GM12878 (cell line): ENCODE data around the gene CORO1C. TPM values are rescaled to one million over a fixed set of nuclear protein-coding genes. Genes with fewer than 3 reads are reported as not detected.

Source experiments
- ATF7 ChIP-seq: fragments of 450-650 bp; IDR thresholded peaks from 2 replicates; pipeline ENCODE4 v1.6.1; 2016; ENCODE audit warnings: low read depth, mild to moderate bottlenecking
- BHLHE40 ChIP-seq, 2 experiments: fragments of 450-650 bp in 1 of 2; IDR thresholded peaks; 2 replicates each; pipeline ENCODE4 v1.6.1; 2011 to 2017; ENCODE audit warnings: low read depth in 2 of 2, borderline replicate concordance in 1 of 2, improper control_type of control experiment in 1 of 2, low read length in 1 of 2, mild to moderate bottlenecking in 1 of 2
- ELK1 ChIP-seq: IDR thresholded peaks from 2 replicates; pipeline ENCODE4 v1.6.1; 2012; ENCODE audit warnings: low read depth, low read length, improper control_type of control experiment
- HDAC2 ChIP-seq: fragments of 200-600 bp; sonication (generic); IDR thresholded peaks from 2 replicates; pipeline ENCODE4 v1.6.1; 2017
- IKZF2 ChIP-seq, 2 experiments: fragments of 450-650 bp; IDR thresholded peaks; 2 replicates each; pipeline ENCODE4 v1.6.1; 2017; ENCODE audit warnings: mild to moderate bottlenecking in 2 of 2, moderate library complexity in 2 of 2
- IRF5 ChIP-seq: fragments of 450-650 bp; IDR thresholded peaks from 2 replicates; pipeline ENCODE4 v1.6.1; 2017; ENCODE audit warnings: borderline replicate concordance
- JUNB ChIP-seq: IDR thresholded peaks from 2 replicates; pipeline ENCODE4 v1.6.1; 2016; ENCODE audit warnings: antibody characterized with exemption, mild to moderate bottlenecking
- NBN ChIP-seq: fragments of 450-650 bp; IDR thresholded peaks from 2 replicates; pipeline ENCODE4 v1.6.1; 2016
- POLR2A ChIP-seq: IDR thresholded peaks from 2 replicates; pipeline ENCODE4 v1.6.1; 2011; ENCODE audit warnings: low read depth, mild to moderate bottlenecking, low read length
- RFX5 ChIP-seq: IDR thresholded peaks from 2 replicates; pipeline ENCODE4 v1.6.1; 2011; ENCODE audit warnings: low read depth, low read length, improper control_type of control experiment
- RUNX3 ChIP-seq: IDR thresholded peaks from 2 replicates; pipeline ENCODE4 v1.6.1; 2012; ENCODE audit warnings: low read length, inconsistent platforms
- SIN3A ChIP-seq: IDR thresholded peaks from 2 replicates; pipeline ENCODE4 v1.6.1; 2012; ENCODE audit warnings: low read depth, low read length, improper control_type of control experiment
- TARDBP ChIP-seq: IDR thresholded peaks from 2 replicates; pipeline ENCODE4 v1.6.1; 2016; ENCODE audit warnings: borderline replicate concordance
- polyA plus RNA-seq, 11 experiments: library from polyadenylated mRNA; depleted of rRNA in 4 of 11; unstranded in 6 of 11; stranded (reverse) in 5 of 11; fragments of >200 nt; fragmentation: Nextera tagmentation in 4 of 11; fragmentation: Illumina TruSeq in 1 of 11; extraction: Ambion mirVana in 4 of 11; extraction: Trizol in 1 of 11; gene quantifications; 1 replicate in 1 of 11; 2 replicates in 10 of 11; pipeline versions ENCODE4 v1.2.1 to v1.2.3, GENCODE V29; 2011 to 2016; ENCODE audit warnings: inconsistent platforms in 2 of 11, missing spikeins in 2 of 11, low read depth in 1 of 11
- total RNA-seq, 4 experiments: library from RNA; depleted of rRNA in 3 of 4; stranded (reverse); fragments of >200 nt in 3 of 4; fragmentation: Illumina TruSeq in 1 of 4; extraction: Trizol in 1 of 4; gene quantifications; 2 replicates each; pipeline versions ENCODE4 v1.2.1 to v1.2.3, GENCODE V29; 2013 to 2021
- TF ChIP-seq, protein P1 (sequence below): fragments of 450-650 bp; conservative IDR thresholded peaks from 2 replicates; pipeline ENCODE4 v1.6.1; 2017; ENCODE audit warnings: mild to moderate bottlenecking, moderate library complexity
- TF ChIP-seq, protein P2 (sequence below): fragments of 450-650 bp; IDR thresholded peaks from 2 replicates; pipeline ENCODE4 v1.6.1; 2017; ENCODE audit warnings: antibody characterized with exemption, mild to moderate bottlenecking, moderate library complexity
- TF ChIP-seq, protein P3 (sequence below): fragments of 450-650 bp; IDR thresholded peaks from 2 replicates; pipeline ENCODE4 v1.6.1; 2017; ENCODE audit warnings: mild to moderate bottlenecking, moderate library complexity

Gene CORO1C
- total and polyA plus RNA-seq, 10 of the 15 experiments (the other 5 are each of a cell fraction or from before 2014, with no cell fraction given): 52.7 to 254 (median 171) TPM

DNA sequence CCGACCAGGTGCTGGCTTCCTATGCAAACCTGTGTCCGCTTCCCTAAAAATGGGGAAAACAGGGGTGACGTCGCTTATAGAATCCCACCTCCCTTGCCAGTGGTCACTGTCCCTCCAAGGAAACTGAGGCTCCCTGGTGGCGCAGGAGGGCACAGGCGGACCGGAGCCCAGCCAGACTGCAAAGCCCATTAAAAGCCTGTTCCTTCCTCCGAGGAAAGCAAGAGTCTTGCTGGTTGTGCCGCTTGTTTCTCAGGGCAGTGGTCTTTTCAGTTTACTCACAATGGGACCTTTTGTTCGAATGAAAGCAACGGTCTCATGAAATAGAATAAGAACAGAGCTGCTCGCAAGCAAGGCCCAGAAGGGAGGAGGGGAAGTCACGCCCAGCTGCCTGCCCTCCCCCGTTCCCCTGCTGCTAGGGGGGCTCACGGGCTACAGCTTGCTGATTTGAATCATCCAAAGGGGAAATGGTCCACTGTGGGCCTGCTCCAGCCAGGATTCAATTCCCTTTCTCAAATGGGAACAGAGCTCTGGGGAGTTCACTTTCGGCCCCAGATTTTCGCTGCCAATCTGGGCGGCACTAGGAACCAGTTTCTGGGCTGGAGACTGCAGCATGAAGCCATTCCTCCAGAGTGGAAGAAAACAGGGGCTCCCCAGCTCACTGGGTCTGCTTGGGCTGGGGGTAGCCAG lies 93.0 kb downstream of the CORO1C start (continued):
- TF ChIP-seq, protein P1, sequence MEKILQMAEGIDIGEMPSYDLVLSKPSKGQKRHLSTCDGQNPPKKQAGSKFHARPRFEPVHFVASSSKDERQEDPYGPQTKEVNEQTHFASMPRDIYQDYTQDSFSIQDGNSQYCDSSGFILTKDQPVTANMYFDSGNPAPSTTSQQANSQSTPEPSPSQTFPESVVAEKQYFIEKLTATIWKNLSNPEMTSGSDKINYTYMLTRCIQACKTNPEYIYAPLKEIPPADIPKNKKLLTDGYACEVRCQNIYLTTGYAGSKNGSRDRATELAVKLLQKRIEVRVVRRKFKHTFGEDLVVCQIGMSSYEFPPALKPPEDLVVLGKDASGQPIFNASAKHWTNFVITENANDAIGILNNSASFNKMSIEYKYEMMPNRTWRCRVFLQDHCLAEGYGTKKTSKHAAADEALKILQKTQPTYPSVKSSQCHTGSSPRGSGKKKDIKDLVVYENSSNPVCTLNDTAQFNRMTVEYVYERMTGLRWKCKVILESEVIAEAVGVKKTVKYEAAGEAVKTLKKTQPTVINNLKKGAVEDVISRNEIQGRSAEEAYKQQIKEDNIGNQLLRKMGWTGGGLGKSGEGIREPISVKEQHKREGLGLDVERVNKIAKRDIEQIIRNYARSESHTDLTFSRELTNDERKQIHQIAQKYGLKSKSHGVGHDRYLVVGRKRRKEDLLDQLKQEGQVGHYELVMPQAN: no peak
- TF ChIP-seq JUNB (no peak), SIN3A (no peak), IKZF2 (IDR thresholded peaks at IDR 0.05) (peak in 1 of 2 experiments; percentile 61; a peak in 3 of 4 replicates), POLR2A (peak; percentile 22; the same call in 1 of the 2 replicates), ELK1 (no peak), RUNX3 (no peak), ATF7 (no peak), HDAC2 (no peak), RFX5 (no peak), NBN (no peak), IRF5 (no peak), TARDBP (no peak), BHLHE40 (IDR thresholded peaks at IDR 0.05; ENCODE audit: borderline replicate concordance in 1 of 2, low read depth in 2 of 2, low read length in 1 of 2) (0 out of 4 replicates have a peak, but pooled peaks of 1 of the 2 experiments have one; percentile 12)
- TF ChIP-seq, protein P2, sequence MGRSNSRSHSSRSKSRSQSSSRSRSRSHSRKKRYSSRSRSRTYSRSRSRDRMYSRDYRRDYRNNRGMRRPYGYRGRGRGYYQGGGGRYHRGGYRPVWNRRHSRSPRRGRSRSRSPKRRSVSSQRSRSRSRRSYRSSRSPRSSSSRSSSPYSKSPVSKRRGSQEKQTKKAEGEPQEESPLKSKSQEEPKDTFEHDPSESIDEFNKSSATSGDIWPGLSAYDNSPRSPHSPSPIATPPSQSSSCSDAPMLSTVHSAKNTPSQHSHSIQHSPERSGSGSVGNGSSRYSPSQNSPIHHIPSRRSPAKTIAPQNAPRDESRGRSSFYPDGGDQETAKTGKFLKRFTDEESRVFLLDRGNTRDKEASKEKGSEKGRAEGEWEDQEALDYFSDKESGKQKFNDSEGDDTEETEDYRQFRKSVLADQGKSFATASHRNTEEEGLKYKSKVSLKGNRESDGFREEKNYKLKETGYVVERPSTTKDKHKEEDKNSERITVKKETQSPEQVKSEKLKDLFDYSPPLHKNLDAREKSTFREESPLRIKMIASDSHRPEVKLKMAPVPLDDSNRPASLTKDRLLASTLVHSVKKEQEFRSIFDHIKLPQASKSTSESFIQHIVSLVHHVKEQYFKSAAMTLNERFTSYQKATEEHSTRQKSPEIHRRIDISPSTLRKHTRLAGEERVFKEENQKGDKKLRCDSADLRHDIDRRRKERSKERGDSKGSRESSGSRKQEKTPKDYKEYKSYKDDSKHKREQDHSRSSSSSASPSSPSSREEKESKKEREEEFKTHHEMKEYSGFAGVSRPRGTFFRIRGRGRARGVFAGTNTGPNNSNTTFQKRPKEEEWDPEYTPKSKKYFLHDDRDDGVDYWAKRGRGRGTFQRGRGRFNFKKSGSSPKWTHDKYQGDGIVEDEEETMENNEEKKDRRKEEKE: 0 out of 2 replicates have a peak, but pooled peaks have one; percentile 2
- TF ChIP-seq, protein P3, sequence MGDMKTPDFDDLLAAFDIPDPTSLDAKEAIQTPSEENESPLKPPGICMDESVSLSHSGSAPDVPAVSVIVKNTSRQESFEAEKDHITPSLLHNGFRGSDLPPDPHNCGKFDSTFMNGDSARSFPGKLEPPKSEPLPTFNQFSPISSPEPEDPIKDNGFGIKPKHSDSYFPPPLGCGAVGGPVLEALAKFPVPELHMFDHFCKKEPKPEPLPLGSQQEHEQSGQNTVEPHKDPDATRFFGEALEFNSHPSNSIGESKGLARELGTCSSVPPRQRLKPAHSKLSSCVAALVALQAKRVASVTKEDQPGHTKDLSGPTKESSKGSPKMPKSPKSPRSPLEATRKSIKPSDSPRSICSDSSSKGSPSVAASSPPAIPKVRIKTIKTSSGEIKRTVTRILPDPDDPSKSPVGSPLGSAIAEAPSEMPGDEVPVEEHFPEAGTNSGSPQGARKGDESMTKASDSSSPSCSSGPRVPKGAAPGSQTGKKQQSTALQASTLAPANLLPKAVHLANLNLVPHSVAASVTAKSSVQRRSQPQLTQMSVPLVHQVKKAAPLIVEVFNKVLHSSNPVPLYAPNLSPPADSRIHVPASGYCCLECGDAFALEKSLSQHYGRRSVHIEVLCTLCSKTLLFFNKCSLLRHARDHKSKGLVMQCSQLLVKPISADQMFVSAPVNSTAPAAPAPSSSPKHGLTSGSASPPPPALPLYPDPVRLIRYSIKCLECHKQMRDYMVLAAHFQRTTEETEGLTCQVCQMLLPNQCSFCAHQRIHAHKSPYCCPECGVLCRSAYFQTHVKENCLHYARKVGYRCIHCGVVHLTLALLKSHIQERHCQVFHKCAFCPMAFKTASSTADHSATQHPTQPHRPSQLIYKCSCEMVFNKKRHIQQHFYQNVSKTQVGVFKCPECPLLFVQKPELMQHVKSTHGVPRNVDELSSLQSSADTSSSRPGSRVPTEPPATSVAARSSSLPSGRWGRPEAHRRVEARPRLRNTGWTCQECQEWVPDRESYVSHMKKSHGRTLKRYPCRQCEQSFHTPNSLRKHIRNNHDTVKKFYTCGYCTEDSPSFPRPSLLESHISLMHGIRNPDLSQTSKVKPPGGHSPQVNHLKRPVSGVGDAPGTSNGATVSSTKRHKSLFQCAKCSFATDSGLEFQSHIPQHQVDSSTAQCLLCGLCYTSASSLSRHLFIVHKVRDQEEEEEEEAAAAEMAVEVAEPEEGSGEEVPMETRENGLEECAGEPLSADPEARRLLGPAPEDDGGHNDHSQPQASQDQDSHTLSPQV: no peak
